Right atrium auricular region (tissue), 2 donors: ENCODE data around the gene TMEM86B. TPM values are rescaled to one million over a fixed set of nuclear protein-coding genes. Genes with fewer than 3 reads are reported as not detected.
A peak's percentile ranks its signal among the peaks of the same experiment; 100 is the strongest.
"Not testable (repeated sequence)": the region's sequence is repeated elsewhere in the genome, so short reads cannot be mapped to it uniquely, and the experiment has no call there.

Source experiments
- DNase-seq: peaks from one replicate; pipeline ENCODE4 v3.0.0-alpha.2; 2019; ENCODE audit warnings: low spot score
- H3K27ac ChIP-seq, 2 donors: fragments of 200-600 bp; sonication (generic); 1 replicate in 1 of 2; 2 replicates in 1 of 2; pipeline ENCODE4 v1.5.1; 2016 to 2019
- H3K27me3 ChIP-seq, 2 donors: fragments of 200-600 bp; sonication (generic); one replicate each; pipeline versions ENCODE4 v1.5.1 to v1.6.0; 2017 to 2019
- H3K36me3 ChIP-seq: fragments of 200-600 bp; sonication (generic); one replicate; pipeline ENCODE4 v1.5.1; 2016
- H3K4me1 ChIP-seq, 2 donors: fragments of 200-600 bp; sonication (generic); one replicate each; pipeline versions ENCODE4 v1.5.1 to v1.6.0; 2017 to 2019
- H3K4me3 ChIP-seq, 2 donors: fragments of 200-600 bp; sonication (generic); 1 replicate in 1 of 2; 2 replicates in 1 of 2; pipeline ENCODE4 v1.5.1; 2017 to 2019; ENCODE audit warnings: mild to moderate bottlenecking in 1 of 2, moderate library complexity in 1 of 2
- H3K9me3 ChIP-seq, 2 donors: fragments of 200-600 bp; sonication (generic); one replicate each; pipeline ENCODE4 v1.5.1; 2019
- CTCF ChIP-seq, 2 donors: fragments of 200-600 bp; sonication (generic); IDR thresholded peaks; one replicate each; pipeline ENCODE4 v1.5.1; 2019; ENCODE audit warnings: antibody characterized with exemption in 2 of 2
- total RNA-seq, 2 donors: library from RNA; depleted of rRNA; stranded (reverse); fragments of >200 nt; gene quantifications; one replicate each; pipeline ENCODE4 v1.1.0, GENCODE V29; 2016

TMEM86B gene
- total RNA-seq, 2 donors from 2014 or later = 1.3 TPM; not detected in 1

GRCh38 chr19:55206664-55207500 lies 21.7 kb downstream of the TMEM86B start:
- Histone ChIP-seq H3K27me3 (no peaks in the 10 kb centered on the region), H3K4me3 (peak overlapping the region in 1 of 2 donors; percentile 31), H3K9me3 (no peaks in the 10 kb centered on the region), H3K36me3 (no peaks in the 10 kb centered on the region), H3K27ac (peak overlapping the region in 1 of 2 donors; percentile 27), H3K4me1 (peaks cover 0 to 22% of the 10 kb centered on the region in 2 donors)
- peak; percentile 89 for DNase-seq
- no peak for TF ChIP-seq CTCF (IDR thresholded peaks at IDR 0.05)

GRCh38 chr19:55202199-55202598 lies 26.4 kb downstream of the TMEM86B start:
- not testable (repeated sequence) for H3K9me3 ChIP-seq, H3K4me1 ChIP-seq, H3K36me3 ChIP-seq, H3K27me3 ChIP-seq, DNase-seq, H3K4me3 ChIP-seq, H3K27ac ChIP-seq

DNA sequence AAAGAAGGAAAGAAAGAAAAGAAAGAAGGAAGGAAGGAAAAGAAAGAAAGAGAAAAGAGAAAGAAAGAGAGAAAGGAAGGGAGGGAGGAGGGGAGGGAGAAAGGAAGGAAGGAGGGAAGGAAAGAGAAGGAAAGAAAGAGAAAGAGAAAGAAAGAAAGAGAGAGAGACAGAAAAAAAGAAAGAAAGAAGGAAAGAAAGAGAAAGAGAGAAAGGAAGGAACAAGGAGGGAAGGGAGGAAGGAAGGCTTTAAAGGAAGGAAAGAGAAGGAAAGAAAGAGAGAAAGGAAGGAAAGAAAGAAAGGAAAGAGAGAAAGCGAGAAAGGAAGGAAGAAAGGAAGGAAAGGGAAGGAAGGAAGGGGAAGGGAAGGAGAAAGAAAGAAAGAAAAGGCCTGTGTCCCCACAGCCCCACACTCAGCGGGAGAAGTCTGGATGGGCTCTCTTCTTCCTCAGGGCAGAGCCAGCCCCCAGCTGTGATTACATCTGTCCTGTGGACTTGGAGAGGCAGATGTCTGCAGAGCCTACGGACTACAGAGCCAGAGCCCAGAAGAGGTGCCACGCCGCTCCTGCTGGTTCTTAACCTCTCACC lies 28.9 kb downstream of the TMEM86B start:
- H3K9me3 ChIP-seq = no peaks in the 10 kb centered on the region
- no peaks in the 10 kb centered on the region for H3K27me3 ChIP-seq
- H3K36me3 ChIP-seq = no peaks in the 10 kb centered on the region
- H3K4me3 ChIP-seq = no peak overlapping the region
- no peak overlapping the region for H3K27ac ChIP-seq
- TF ChIP-seq CTCF (IDR thresholded peaks at IDR 0.05) = no peak
- no peak for DNase-seq
- H3K4me1 ChIP-seq = no peaks in the 10 kb centered on the region

- Histone ChIP-seq H3K4me1 (no peaks in the 10 kb centered on the region), H3K27ac (no peak overlapping the region), H3K36me3 (no peaks in the 10 kb centered on the region), H3K27me3 (no peaks in the 10 kb centered on the region), H3K4me3 (no peak overlapping the region), H3K9me3 (no peaks in the 10 kb centered on the region)
- DNase-seq = no peak
- TF ChIP-seq CTCF (IDR thresholded peaks at IDR 0.05) = no peak
Measured at GRCh38 chr19:55198651-55199050, 29.9 kb downstream of the TMEM86B start.

DNA sequence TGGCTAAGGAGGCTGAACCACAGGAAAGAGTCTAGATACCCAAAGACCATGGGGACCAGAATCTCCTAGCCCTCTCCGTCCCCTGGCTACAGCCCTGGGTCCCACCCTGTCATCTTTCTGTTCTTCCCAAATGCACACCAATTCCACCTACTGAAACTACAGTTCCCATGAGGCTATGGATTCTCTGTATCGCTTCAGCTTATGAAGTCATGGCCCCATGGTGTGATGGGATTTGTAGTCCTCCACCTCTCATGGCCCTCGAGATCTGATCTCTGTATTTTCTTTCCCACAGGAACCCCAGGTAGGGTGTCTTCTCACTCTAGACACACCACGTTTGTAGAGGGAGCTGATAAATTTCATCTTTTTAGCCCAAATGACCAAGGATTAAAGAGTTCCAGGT lies 31.0 kb downstream of the TMEM86B start:
- H3K36me3 ChIP-seq = no peaks in the 10 kb centered on the region

More for the DNA sequence above, 31.0 kb downstream of the TMEM86B start:
- H3K27me3 ChIP-seq = no peaks in the 10 kb centered on the region
- no peak overlapping the region for H3K27ac ChIP-seq
- no peaks in the 10 kb centered on the region for H3K9me3 ChIP-seq
- DNase-seq = no peak
- no peak overlapping the region for H3K4me3 ChIP-seq
- no peaks in the 10 kb centered on the region for H3K4me1 ChIP-seq
- TF ChIP-seq CTCF (IDR thresholded peaks at IDR 0.05) = no peak
